GM12878 (cell line): ENCODE measurements around the gene SMCO4. TPM values are rescaled to one million over a fixed set of nuclear protein-coding genes. Genes with fewer than 3 reads are reported as not detected.
A peak's percentile ranks its signal among the peaks of the same experiment; 100 is the strongest.

ENCODE experiments used
- ATAC-seq: fragments of 200-7000 bp; cut with Tn5 transposase; 3 replicates; pipeline ENCODE4 v1.9.1; 2020; ENCODE audit warnings: mild to moderate bottlenecking, moderate library complexity
- Bru-seq: library from RNA; stranded (reverse); fragments of 400-500 nt; gene quantifications from one replicate; lab custom pipeline; 2021; lab: Mats Ljungman, UMichigan
- BruChase-seq, 2 experiments: library from RNA; stranded (reverse); fragments of 400-500 nt; gene quantifications; one replicate each; lab custom pipeline; 2021; lab: Mats Ljungman, UMichigan
- BruUV-seq: library from RNA; stranded (reverse); fragments of 400-500 nt; replicated peaks from 2 replicates; lab custom pipeline; 2021; lab: Mats Ljungman, UMichigan
- CTCF ChIA-PET: fragments of 300-600 bp; sonication (Branson Sonifier 250); formaldehyde crosslinking; extraction: SDS; loops from one replicate; lab custom pipeline; 2021; ENCODE audit warnings: inconsistent platforms; lab: Yijun Ruan, JAX
- POLR2A ChIA-PET: fragments of 350-600 bp; formaldehyde crosslinking; extraction: SDS; loops from one replicate; lab custom pipeline; 2021; ENCODE audit warnings: inconsistent platforms; lab: Charles Lee
- RAD21 ChIA-PET: fragments of 300-600 bp; sonication (Branson Sonifier 250); formaldehyde crosslinking; loops from one replicate; lab custom pipeline; 2023; ENCODE audit warnings: antibody characterized with exemption; ENCODE audit not compliant: unreplicated experiment; lab: Charles Lee
- SMC1A ChIA-PET: fragments of 300-600 bp; sonication (Branson Sonifier 250); formaldehyde crosslinking; loops from one replicate; lab custom pipeline; 2023; ENCODE audit not compliant: unreplicated experiment, uncharacterized antibody; lab: Charles Lee
- DNase-seq: peaks from one replicate; pipeline ENCODE4 v3.0.0-alpha.2; 2011; ENCODE audit warnings: low read depth, low spot score
- FAIRE-seq: peaks from 3 replicates; lab custom pipeline; 2011; peaks lifted over from hg19 to GRCh38; lab: Jason Lieb, UNC
- H2AFZ ChIP-seq: 2 replicates; pipeline ENCODE4 v1.6.0; 2011; ENCODE audit warnings: low read depth, low read length, control low read depth; ENCODE audit not compliant: control insufficient read depth
- H3K27ac ChIP-seq: 2 replicates; pipeline ENCODE4 v1.5.1; 2011; ENCODE audit warnings: control low read depth; ENCODE audit not compliant: control insufficient read depth, insufficient read depth
- H3K27me3 ChIP-seq, 2 experiments: replicated peaks in 1 of 2; 2 replicates each; pipeline versions ENCODE4 v1.6.0 to v1.6.1; 2011; ENCODE audit warnings: low read length in 1 of 2; ENCODE audit not compliant: control insufficient read depth in 2 of 2, insufficient read depth in 2 of 2
- H3K36me3 ChIP-seq, 2 experiments: 2 replicates each; pipeline ENCODE4 v1.5.1; 2011; ENCODE audit warnings: low read length in 1 of 2; ENCODE audit not compliant: control insufficient read depth in 2 of 2, insufficient read depth in 2 of 2
- H3K4me1 ChIP-seq: 2 replicates; pipeline ENCODE4 v1.6.1; 2011; ENCODE audit warnings: mild to moderate bottlenecking, low read length, moderate library complexity, mixed read lengths; ENCODE audit not compliant: control insufficient read depth, insufficient read depth
- H3K4me2 ChIP-seq: 2 replicates; pipeline ENCODE4 v1.6.0; 2011; ENCODE audit warnings: control low read depth; ENCODE audit not compliant: control insufficient read depth, insufficient read depth
- H3K4me3 ChIP-seq: fragments of 200-600 bp; sonication (generic); 2 replicates; pipeline ENCODE4 v1.5.1; 2016
- H3K79me2 ChIP-seq: 2 replicates; pipeline ENCODE4 v1.6.0; 2011; ENCODE audit warnings: low read length; ENCODE audit not compliant: control insufficient read depth, insufficient read depth
- H3K9ac ChIP-seq: 2 replicates; pipeline ENCODE4 v1.8.0; 2011; ENCODE audit warnings: low read length, control low read depth, mixed read lengths; ENCODE audit not compliant: control insufficient read depth, insufficient read depth
- H3K9me3 ChIP-seq: replicated peaks from 3 replicates; pipeline ENCODE4 v1.5.1; 2011; ENCODE audit warnings: mild to moderate bottlenecking, low read length; ENCODE audit not compliant: control insufficient read depth, insufficient read depth
- H4K20me1 ChIP-seq: 2 replicates; pipeline ENCODE4 v1.6.0; 2011; ENCODE audit not compliant: control insufficient read depth, insufficient read depth
- ATF7 ChIP-seq: fragments of 450-650 bp; IDR thresholded peaks from 2 replicates; pipeline ENCODE4 v1.6.1; 2016; ENCODE audit warnings: low read depth, mild to moderate bottlenecking
- CHD1 ChIP-seq: IDR thresholded peaks from 2 replicates; pipeline ENCODE4 v1.6.1; 2012; ENCODE audit warnings: low read depth, low read length, improper control_type of control experiment
- FOXK2 ChIP-seq: fragments of 450-650 bp; IDR thresholded peaks from 2 replicates; pipeline ENCODE4 v1.6.1; 2017; ENCODE audit warnings: mild to moderate bottlenecking, moderate library complexity
- JUNB ChIP-seq: IDR thresholded peaks from 2 replicates; pipeline ENCODE4 v1.6.1; 2016; ENCODE audit warnings: antibody characterized with exemption, mild to moderate bottlenecking
- MTA2 ChIP-seq: fragments of 450-650 bp; IDR thresholded peaks from 2 replicates; pipeline ENCODE4 v1.6.1; 2016; ENCODE audit warnings: low read depth, mild to moderate bottlenecking, moderate library complexity
- NRF1 ChIP-seq: conservative IDR thresholded peaks from 2 replicates; pipeline ENCODE4 v1.6.1; 2011; ENCODE audit warnings: mild to moderate bottlenecking, low read depth, low read length, improper control_type of control experiment
- PAX5 ChIP-seq: IDR thresholded peaks from 2 replicates; pipeline ENCODE4 v1.6.1; 2011; ENCODE audit warnings: low read depth, low read length, borderline replicate concordance
- PML ChIP-seq: IDR thresholded peaks from 2 replicates; pipeline ENCODE4 v1.6.1; 2012; ENCODE audit warnings: low read length, inconsistent platforms
- RAD21 ChIP-seq: IDR thresholded peaks from 2 replicates; pipeline ENCODE4 v1.6.1; 2011; ENCODE audit warnings: mild to moderate bottlenecking, low read depth, low read length, moderate library complexity; ENCODE audit not compliant: insufficient read depth
- RBBP5 ChIP-seq: fragments of 200-600 bp; sonication (generic); conservative IDR thresholded peaks from 2 replicates; pipeline ENCODE4 v1.6.1; 2016
- SMAD5 ChIP-seq: IDR thresholded peaks from 2 replicates; pipeline ENCODE4 v1.6.1; 2016; ENCODE audit warnings: antibody characterized with exemption, low read depth
- TAF1 ChIP-seq: IDR thresholded peaks from 2 replicates; pipeline ENCODE4 v1.6.1; 2011; ENCODE audit warnings: mild to moderate bottlenecking, low read depth, low read length, borderline replicate concordance
- ZNF24 ChIP-seq: fragments of 450-650 bp; IDR thresholded peaks from 2 replicates; pipeline ENCODE4 v1.6.1; 2017; ENCODE audit warnings: antibody characterized with exemption, mild to moderate bottlenecking
- ZNF274 ChIP-seq: IDR thresholded peaks from one replicate; pipeline ENCODE4 v1.8.0; 2011; ENCODE audit not compliant: insufficient read length, insufficient read depth
- WGBS: methylation state at CpG from one replicate; pipeline ENCODE4 v1.1.6; 2016; ENCODE audit warnings: low lambda C conversion rate; ENCODE audit not compliant: insufficient replicate concordance, insufficient coverage; ENCODE audit errors: missing lambda C conversion rate; 5-methylcytosine and 5-hydroxymethylcytosine counted together
- in situ Hi-C: fragments of 300-500 bp; cut with MboI; formaldehyde crosslinking; loops from 9 replicates; pipeline ENCODE4 v1.14.3; 2018; ENCODE audit warnings: mixed read lengths
- intact Hi-C: fragments of 100-400 bp; cut with micrococcal nuclease; formaldehyde crosslinking; loops from one replicate; pipeline ENCODE4 v1.14.2; 2022; ENCODE audit not compliant: unreplicated experiment
- long read RNA-seq, 2 experiments: library from polyadenylated mRNA; unstranded; transcript quantifications; one replicate each; pipeline ENCODE4 v2.0.0, GENCODE V29; 2019 to 2020
- polyA minus RNA-seq, 3 experiments: library from RNA; depleted of rRNA, polyadenylated mRNA; stranded (reverse); fragments of >200 nt; gene quantifications; 2 replicates each; pipeline ENCODE4 v1.2.3, GENCODE V29; 2011
- polyA plus RNA-seq, 11 experiments: library from polyadenylated mRNA; depleted of rRNA in 4 of 11; unstranded in 6 of 11; stranded (reverse) in 5 of 11; fragments of >200 nt; fragmentation: Nextera tagmentation in 4 of 11; fragmentation: Illumina TruSeq in 1 of 11; extraction: Ambion mirVana in 4 of 11; extraction: Trizol in 1 of 11; gene quantifications; 1 replicate in 1 of 11; 2 replicates in 10 of 11; pipeline versions ENCODE4 v1.2.1 to v1.2.3, GENCODE V29; 2011 to 2016; ENCODE audit warnings: inconsistent platforms in 2 of 11, missing spikeins in 2 of 11, low read depth in 1 of 11
- total RNA-seq, 4 experiments: library from RNA; depleted of rRNA in 3 of 4; stranded (reverse); fragments of >200 nt in 3 of 4; fragmentation: Illumina TruSeq in 1 of 4; extraction: Trizol in 1 of 4; gene quantifications; 2 replicates each; pipeline versions ENCODE4 v1.2.1 to v1.2.3, GENCODE V29; 2013 to 2021
- TF ChIP-seq, protein P1 (sequence below): fragments of 450-650 bp; IDR thresholded peaks from 2 replicates; pipeline ENCODE4 v1.6.1; 2017; ENCODE audit warnings: antibody characterized with exemption, mild to moderate bottlenecking, moderate library complexity
- TF ChIP-seq, protein P2 (sequence below): fragments of 450-650 bp; IDR thresholded peaks from 2 replicates; pipeline ENCODE4 v1.6.1; 2016; ENCODE audit warnings: mild to moderate bottlenecking

SMCO4 gene, protein sequence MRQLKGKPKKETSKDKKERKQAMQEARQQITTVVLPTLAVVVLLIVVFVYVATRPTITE
- 20.0 and 25.0 TPM in 2 replicates for total RNA-seq (2013; cell fraction: nucleolus; rRNA removed)
- total RNA-seq (2014; rRNA removed) (27.9 and 29.6 TPM in 2 replicates), total RNA-seq (2014; rRNA removed; fragmentation: Illumina TruSeq; extraction: Trizol) (23.6 and 24.4 TPM in 2 replicates), total RNA-seq (2021) (24.8 and 26.1 TPM in 2 replicates), polyA plus RNA-seq (2011; rRNA removed) (56.8 and 59.9 TPM in 2 replicates), polyA plus RNA-seq (2014; fragmentation: Illumina TruSeq; extraction: Trizol) (18.7 and 25.9 TPM in 2 replicates), polyA plus RNA-seq (2014; fragmentation: Nextera tagmentation; extraction: Ambion mirVana) (1 to 10 TPM; 3.6 to 8.1 TPM), polyA plus RNA-seq (2014; rRNA removed) (31.4 and 40.3 TPM in 2 replicates), polyA plus RNA-seq (2016; fragmentation: Nextera tagmentation; extraction: Ambion mirVana) (10 to 100 TPM; 36.4 to 41.8 TPM), polyA minus RNA-seq (2011; rRNA and poly(A)+ RNA removed) (14.8 and 28.9 TPM in 2 replicates), Bru-seq, nascent RNA (percentile 83 among the genes with signal in this experiment), BruChase-seq, experiment 1, labeled RNA remaining after a 6-hour chase (percentile 81 among the genes with signal in this experiment), BruChase-seq, experiment 2, labeled RNA remaining after a 2-hour chase (percentile 81 among the genes with signal in this experiment)
- polyA plus RNA-seq (2011; ENCODE audit: low read depth), result 31.0 TPM
- 53.5 and 81.3 TPM in 2 replicates for polyA plus RNA-seq (2011; cell fraction: cytosol; rRNA removed)
- 42.5 and 56.3 TPM in 2 replicates for polyA plus RNA-seq (2011; cell fraction: nucleus; rRNA removed)
- 44.7 and 48.4 TPM in 2 replicates for polyA plus RNA-seq (2012)
- polyA minus RNA-seq (2011; cell fraction: cytosol; rRNA and poly(A)+ RNA removed), result 8.0 and 15.2 TPM in 2 replicates
- polyA minus RNA-seq (2011; cell fraction: nucleus; rRNA and poly(A)+ RNA removed), result 8.9 and 11.4 TPM in 2 replicates
- long read RNA-seq, experiment 1, transcript SMCO4-201 (3 exons, 1,104 nt), result major isoform, 5 of 9 reads
- long read RNA-seq, experiment 1, partial matches to known transcripts, result 0 of 9 reads
- long read RNA-seq, experiment 1, other reads (novel, unspliced or antisense), result 4 of 9 reads
- long read RNA-seq, experiment 2, transcript SMCO4-201 (3 exons, 1,104 nt), result major isoform, 24 of 44 reads
- long read RNA-seq, experiment 2, partial matches to known transcripts, result 0 of 44 reads
- long read RNA-seq, experiment 2, other reads (novel, unspliced or antisense), result 20 of 44 reads

DNA sequence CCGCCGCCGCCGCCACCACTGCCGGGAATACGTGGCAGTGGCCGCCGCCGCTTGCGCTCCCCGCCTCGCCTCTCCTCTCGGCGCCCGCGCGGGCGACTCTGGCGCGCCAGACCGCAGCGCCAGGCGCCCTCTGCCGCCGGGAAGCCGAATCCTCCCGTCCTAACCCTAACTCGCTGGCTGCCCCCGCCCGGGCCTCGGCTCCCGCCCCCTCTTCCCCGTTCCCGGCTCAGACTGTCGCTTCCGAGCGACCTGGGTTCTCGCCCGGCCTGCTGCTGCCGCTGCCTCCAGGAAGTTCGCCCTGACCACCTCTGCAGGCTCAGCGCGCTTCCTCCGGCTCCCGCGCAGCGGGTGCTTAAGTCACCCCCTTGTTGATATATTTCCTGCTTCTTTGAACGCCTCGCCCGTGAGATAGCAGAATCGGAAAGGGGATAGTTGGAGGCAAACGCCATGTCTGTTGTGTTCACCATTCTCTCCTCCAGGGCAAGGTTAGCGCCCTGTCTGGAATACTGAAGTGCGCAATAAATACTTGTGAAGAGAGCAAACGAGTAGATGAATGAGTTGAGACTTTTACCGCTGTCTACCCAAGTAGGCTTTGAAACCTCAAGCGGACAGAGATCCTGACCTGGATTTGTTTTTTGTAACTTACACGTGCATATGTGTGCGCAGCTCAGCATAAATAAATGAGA lies at the start of gene SMCO4:
SMCO4 (minus strand) TSS at position 100 of the 686 bp plus-strand sequence. CDS start 64,202 bp downstream, outside the sequence.
- Histone ChIP-seq H3K4me2 (peak within 1 kb of the TSS; percentile 77), H3K27me3 (no peaks in the 10 kb centered on the region), H2AFZ (peak within 1 kb of the TSS; percentile 94), H4K20me1 (no peaks in the 10 kb centered on the region), H3K4me1 (peaks cover 12% of the 10 kb centered on the region), H3K4me3 (peak within 1 kb of the TSS; percentile 91), H3K9ac (peak within 1 kb of the TSS; percentile 68), H3K36me3 (no peaks in the 10 kb centered on the region), H3K9me3 (no peaks in the 10 kb centered on the region), H3K79me2 (peaks cover 18% of the 10 kb centered on the region), H3K27ac (peak within 1 kb of the TSS; percentile 45)
- in situ Hi-C loops (loop anchor here (5.0 kb wide), 1 partner anchor 306 kb away; no protein-coding TSS in a partner anchor), intact Hi-C loops (loop anchor here (1.0 to 5.0 kb wide), 5 partner anchors 17 to 309 kb away; partner anchors contain the start of genes C11orf54 and TAF1D)
- POLR2A ChIA-PET, result interaction anchor here (0.7 to 12.0 kb wide), 3 partner anchors 17 to 1688 kb away, joined by 3 to 191 read pairs (median 3); partner anchors contain the start of gene SESN3
- peak; percentile 78 for ATAC-seq
- SMC1A ChIA-PET, result interaction anchor here (1.0 to 5.3 kb wide), 6 partner anchors 12 to 308 kb away, joined by 3 to 95 read pairs (median 6); no protein-coding TSS in a partner anchor
- no peak for FAIRE-seq
- RAD21 ChIA-PET, result interaction anchor here (1.0 to 14.6 kb wide), 3 partner anchors 17 to 307 kb away, joined by 4 to 299 read pairs (median 44); no protein-coding TSS in a partner anchor
- WGBS, result 6% methylated on average over 47 of the region's 59 CpGs
- CTCF ChIA-PET, result interaction anchor here (1.0 to 3.4 kb wide), 4 partner anchors 11 to 307 kb away, joined by 3 to 46 read pairs (median 23); partner anchors contain the start of gene CEP295
- no TSS peak for BruUV-seq
- no peak for DNase-seq
- TF ChIP-seq NRF1 (no peak), MTA2 (no peak), ZNF24 (peak; percentile 51; the same call in 1 of the 2 replicates), PAX5 (no peak), SMAD5 (no peak), ATF7 (no peak), RBBP5 (no peak), ZNF274 (no peak), FOXK2 (no peak), CHD1 (no peak), TAF1 (no peak), JUNB (no peak), RAD21 (peak; percentile 82), PML (no peak)
- TF ChIP-seq, protein P1, sequence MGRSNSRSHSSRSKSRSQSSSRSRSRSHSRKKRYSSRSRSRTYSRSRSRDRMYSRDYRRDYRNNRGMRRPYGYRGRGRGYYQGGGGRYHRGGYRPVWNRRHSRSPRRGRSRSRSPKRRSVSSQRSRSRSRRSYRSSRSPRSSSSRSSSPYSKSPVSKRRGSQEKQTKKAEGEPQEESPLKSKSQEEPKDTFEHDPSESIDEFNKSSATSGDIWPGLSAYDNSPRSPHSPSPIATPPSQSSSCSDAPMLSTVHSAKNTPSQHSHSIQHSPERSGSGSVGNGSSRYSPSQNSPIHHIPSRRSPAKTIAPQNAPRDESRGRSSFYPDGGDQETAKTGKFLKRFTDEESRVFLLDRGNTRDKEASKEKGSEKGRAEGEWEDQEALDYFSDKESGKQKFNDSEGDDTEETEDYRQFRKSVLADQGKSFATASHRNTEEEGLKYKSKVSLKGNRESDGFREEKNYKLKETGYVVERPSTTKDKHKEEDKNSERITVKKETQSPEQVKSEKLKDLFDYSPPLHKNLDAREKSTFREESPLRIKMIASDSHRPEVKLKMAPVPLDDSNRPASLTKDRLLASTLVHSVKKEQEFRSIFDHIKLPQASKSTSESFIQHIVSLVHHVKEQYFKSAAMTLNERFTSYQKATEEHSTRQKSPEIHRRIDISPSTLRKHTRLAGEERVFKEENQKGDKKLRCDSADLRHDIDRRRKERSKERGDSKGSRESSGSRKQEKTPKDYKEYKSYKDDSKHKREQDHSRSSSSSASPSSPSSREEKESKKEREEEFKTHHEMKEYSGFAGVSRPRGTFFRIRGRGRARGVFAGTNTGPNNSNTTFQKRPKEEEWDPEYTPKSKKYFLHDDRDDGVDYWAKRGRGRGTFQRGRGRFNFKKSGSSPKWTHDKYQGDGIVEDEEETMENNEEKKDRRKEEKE, result no peak
- TF ChIP-seq, protein P2, sequence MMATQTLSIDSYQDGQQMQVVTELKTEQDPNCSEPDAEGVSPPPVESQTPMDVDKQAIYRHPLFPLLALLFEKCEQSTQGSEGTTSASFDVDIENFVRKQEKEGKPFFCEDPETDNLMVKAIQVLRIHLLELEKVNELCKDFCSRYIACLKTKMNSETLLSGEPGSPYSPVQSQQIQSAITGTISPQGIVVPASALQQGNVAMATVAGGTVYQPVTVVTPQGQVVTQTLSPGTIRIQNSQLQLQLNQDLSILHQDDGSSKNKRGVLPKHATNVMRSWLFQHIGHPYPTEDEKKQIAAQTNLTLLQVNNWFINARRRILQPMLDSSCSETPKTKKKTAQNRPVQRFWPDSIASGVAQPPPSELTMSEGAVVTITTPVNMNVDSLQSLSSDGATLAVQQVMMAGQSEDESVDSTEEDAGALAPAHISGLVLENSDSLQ, result no peak
